Keratinocyte (primary cell): Measurements from ENCODE around the gene BRCA1. TPM values are rescaled to one million over a fixed set of nuclear protein-coding genes. Genes with fewer than 3 reads are reported as not detected.

Experiments
- DNase-seq: peaks from one replicate; pipeline ENCODE4 v3.0.0-alpha.2; 2011; ENCODE audit warnings: low read depth, missing footprints, low spot score
- FAIRE-seq: peaks from 2 replicates; lab custom pipeline; 2011; peaks lifted over from hg19 to GRCh38; lab: Jason Lieb, UNC
- H2AFZ ChIP-seq: 2 replicates; pipeline ENCODE4 v1.6.0; 2012; ENCODE audit warnings: low read length, control low read depth, inconsistent platforms; ENCODE audit not compliant: control insufficient read depth
- H3K27ac ChIP-seq: 2 replicates; pipeline ENCODE4 v1.5.1; 2011; ENCODE audit warnings: low read length; ENCODE audit not compliant: control insufficient read depth, insufficient read depth
- H3K27me3 ChIP-seq: 3 replicates; pipeline ENCODE4 v1.6.0; 2011; ENCODE audit warnings: low read length; ENCODE audit not compliant: control insufficient read depth, insufficient read depth; ENCODE audit errors: extremely low read depth
- H3K36me3 ChIP-seq, 2 experiments: 2 replicates in 1 of 2; 3 replicates in 1 of 2; pipeline ENCODE4 v1.5.1; 2011; ENCODE audit warnings: low read length in 2 of 2, mild to moderate bottlenecking in 1 of 2; ENCODE audit not compliant: control insufficient read depth in 2 of 2, insufficient read depth in 2 of 2; ENCODE audit errors: extremely low read depth in 1 of 2
- H3K4me1 ChIP-seq: 3 replicates; pipeline ENCODE4 v1.5.1; 2011; ENCODE audit warnings: low read length; ENCODE audit not compliant: control insufficient read depth, insufficient read depth; ENCODE audit errors: extremely low read depth
- H3K4me2 ChIP-seq: 3 replicates; pipeline ENCODE4 v1.6.0; 2011; ENCODE audit warnings: low read depth, low read length; ENCODE audit not compliant: control insufficient read depth, insufficient read depth; ENCODE audit errors: extremely low read depth
- H3K4me3 ChIP-seq, 3 experiments: fragments of 200-600 bp in 1 of 3; sonication (generic) in 1 of 3; 2 replicates in 2 of 3; 3 replicates in 1 of 3; pipeline ENCODE4 v1.5.1; 2011 to 2016; ENCODE audit warnings: low read length in 3 of 3, mild to moderate bottlenecking in 3 of 3, control low read depth in 2 of 3, inconsistent platforms in 1 of 3, low read depth in 1 of 3, mixed read lengths in 1 of 3, mixed run types in 1 of 3, moderate library complexity in 1 of 3; ENCODE audit not compliant: control insufficient read depth in 2 of 3, insufficient read depth in 2 of 3; ENCODE audit errors: extremely low read depth in 1 of 3
- H3K79me2 ChIP-seq: 2 replicates; pipeline ENCODE4 v1.6.0; 2012; ENCODE audit warnings: low read length; ENCODE audit not compliant: control insufficient read depth, insufficient read depth
- H3K9ac ChIP-seq: 3 replicates; pipeline ENCODE4 v1.6.0; 2011; ENCODE audit warnings: low read length; ENCODE audit not compliant: control insufficient read depth, insufficient read depth; ENCODE audit errors: extremely low read depth
- H3K9me1 ChIP-seq: 3 replicates; pipeline ENCODE4 v1.6.0; 2011; ENCODE audit warnings: low read length; ENCODE audit not compliant: control insufficient read depth, insufficient read depth; ENCODE audit errors: extremely low read depth
- H3K9me3 ChIP-seq: 2 replicates; pipeline ENCODE4 v1.5.1; 2012; ENCODE audit warnings: low read depth, low read length; ENCODE audit not compliant: control insufficient read depth
- H4K20me1 ChIP-seq: 3 replicates; pipeline ENCODE4 v1.6.0; 2011; ENCODE audit warnings: low read length; ENCODE audit not compliant: control insufficient read depth, insufficient read depth; ENCODE audit errors: extremely low read depth
- EZH2 ChIP-seq: IDR thresholded peaks from one replicate; pipeline ENCODE4 v1.6.1; 2012; ENCODE audit warnings: inconsistent platforms, mild to moderate bottlenecking, low read length, moderate library complexity
- dilution Hi-C: fragments of 300-500 bp; cut with MboI; formaldehyde crosslinking; loops from one replicate; pipeline ENCODE4 v1.7.0; 2020; ENCODE audit warnings: low sequenced_read_pairs; ENCODE audit not compliant: extremely low pct_ligation_motif_present
- polyA plus RNA-seq, 5 experiments: library from polyadenylated mRNA; depleted of rRNA in 3 of 5; stranded (reverse) in 3 of 5; stranded (forward) in 1 of 5; unstranded in 1 of 5; fragments of >200 nt; gene quantifications; 1 replicate in 1 of 5; 2 replicates in 3 of 5; 3 replicates in 1 of 5; pipeline versions ENCODE4 v1.2.1 to v1.2.3, GENCODE V29; 2011 to 2012; ENCODE audit warnings: missing spikeins in 2 of 5, low read depth in 1 of 5, low replicate concordance in 1 of 5
- TF ChIP-seq, protein P1 (sequence below), 3 experiments: IDR thresholded peaks in 1 of 3; conservative IDR thresholded peaks in 1 of 3; optimal IDR thresholded peaks in 1 of 3; 2 replicates in 2 of 3; 3 replicates in 1 of 3; pipeline versions ENCODE3 to v1.5.1; 2011; ENCODE audit warnings: low read length in 3 of 3, mild to moderate bottlenecking in 3 of 3, moderate library complexity in 2 of 3, control low read depth in 1 of 3, inconsistent platforms in 1 of 3; ENCODE audit not compliant: insufficient read depth in 2 of 3; ENCODE audit errors: extremely low read depth in 1 of 3

Gene BRCA1
- polyA plus RNA-seq, 1 donor (not counting 4 experiments of a cell fraction or from before 2014, with no cell fraction given): 17.2 TPM

DNA sequence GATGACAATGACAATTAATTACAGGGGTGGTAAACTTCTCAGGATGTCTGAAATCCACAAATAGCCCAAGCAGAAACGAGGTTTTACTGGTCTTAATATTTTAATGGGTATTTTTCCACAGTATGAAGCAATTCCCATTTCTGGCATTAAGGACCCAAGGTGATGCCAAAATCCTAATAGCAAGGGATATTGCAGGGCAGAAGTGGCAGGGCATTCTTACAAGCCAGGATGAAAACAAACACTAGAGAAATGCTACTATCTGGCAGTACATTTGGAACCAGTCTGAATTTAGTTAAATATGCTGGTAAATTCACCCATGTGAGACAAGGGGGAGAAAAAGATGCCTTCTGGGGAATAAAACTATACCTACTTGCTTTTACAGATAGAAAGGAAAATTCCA is 54.9 kb downstream of the BRCA1 start:
- dilution Hi-C loops: no loop called here
- no peak for FAIRE-seq

DNA sequence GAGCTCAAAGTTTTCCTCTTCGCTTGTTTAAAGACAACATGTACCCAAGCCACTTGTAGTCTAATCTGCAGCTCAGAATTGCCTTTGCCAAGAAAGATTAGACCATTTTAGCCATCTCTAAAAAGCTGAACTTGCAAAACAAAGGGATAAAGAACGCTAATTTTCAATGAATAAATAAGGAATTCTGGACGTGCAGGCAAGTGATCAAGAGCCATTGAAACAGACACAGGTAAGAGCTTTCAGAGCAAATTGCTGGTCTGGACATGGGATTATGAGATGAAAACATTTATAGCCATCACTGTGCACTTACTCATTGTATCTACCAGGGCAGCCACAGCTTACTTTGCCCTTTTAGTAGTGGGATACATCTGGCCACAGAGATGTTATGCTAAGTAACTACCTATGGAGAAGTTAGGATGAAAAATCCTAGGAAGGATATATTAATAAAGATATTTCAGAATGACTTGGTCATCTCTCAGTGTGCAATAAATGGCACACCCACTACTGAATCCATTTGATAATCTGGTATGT is 55.7 kb downstream of the BRCA1 start:
- H3K36me3 ChIP-seq: peaks cover 0 to 9% of the 10 kb centered on the region in 2 experiments
- FAIRE-seq (no peak), DNase-seq (no peak)
- no peaks in the 10 kb centered on the region for H3K9me3 ChIP-seq
- no peak overlapping the region for H2AFZ ChIP-seq
- TF ChIP-seq EZH2: no peak
- TF ChIP-seq, protein P1, sequence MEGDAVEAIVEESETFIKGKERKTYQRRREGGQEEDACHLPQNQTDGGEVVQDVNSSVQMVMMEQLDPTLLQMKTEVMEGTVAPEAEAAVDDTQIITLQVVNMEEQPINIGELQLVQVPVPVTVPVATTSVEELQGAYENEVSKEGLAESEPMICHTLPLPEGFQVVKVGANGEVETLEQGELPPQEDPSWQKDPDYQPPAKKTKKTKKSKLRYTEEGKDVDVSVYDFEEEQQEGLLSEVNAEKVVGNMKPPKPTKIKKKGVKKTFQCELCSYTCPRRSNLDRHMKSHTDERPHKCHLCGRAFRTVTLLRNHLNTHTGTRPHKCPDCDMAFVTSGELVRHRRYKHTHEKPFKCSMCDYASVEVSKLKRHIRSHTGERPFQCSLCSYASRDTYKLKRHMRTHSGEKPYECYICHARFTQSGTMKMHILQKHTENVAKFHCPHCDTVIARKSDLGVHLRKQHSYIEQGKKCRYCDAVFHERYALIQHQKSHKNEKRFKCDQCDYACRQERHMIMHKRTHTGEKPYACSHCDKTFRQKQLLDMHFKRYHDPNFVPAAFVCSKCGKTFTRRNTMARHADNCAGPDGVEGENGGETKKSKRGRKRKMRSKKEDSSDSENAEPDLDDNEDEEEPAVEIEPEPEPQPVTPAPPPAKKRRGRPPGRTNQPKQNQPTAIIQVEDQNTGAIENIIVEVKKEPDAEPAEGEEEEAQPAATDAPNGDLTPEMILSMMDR (optimal IDR thresholded peaks at IDR 0.05 in 1 of 3, IDR thresholded peaks at IDR 0.05 in 1 of 3, conservative IDR thresholded peaks at IDR 0.05 in 1 of 3; ENCODE audit: extremely low read depth in 1 of 3, insufficient read depth in 2 of 3, low read length in 3 of 3): no peak
- H3K79me2 ChIP-seq: no peaks in the 10 kb centered on the region
- no peak overlapping the region for H3K4me2 ChIP-seq
- no peaks in the 10 kb centered on the region for H3K9me1 ChIP-seq
- H3K4me1 ChIP-seq: no peaks in the 10 kb centered on the region
- no peak overlapping the region for H3K4me3 ChIP-seq
- dilution Hi-C loops: no loop called here
- H3K27ac ChIP-seq: no peak overlapping the region
- no peaks in the 10 kb centered on the region for H4K20me1 ChIP-seq
- H3K9ac ChIP-seq: no peak overlapping the region
- no peaks in the 10 kb centered on the region for H3K27me3 ChIP-seq

More for the DNA sequence above, 54.9 kb downstream of the BRCA1 start:
- Histone ChIP-seq H2AFZ (no peak overlapping the region), H4K20me1 (no peaks in the 10 kb centered on the region), H3K36me3 (peaks cover 0 to 11% of the 10 kb centered on the region in 2 experiments), H3K4me2 (no peak overlapping the region), H3K9me3 (no peaks in the 10 kb centered on the region), H3K4me3 (no peak overlapping the region), H3K79me2 (no peaks in the 10 kb centered on the region), H3K27me3 (no peaks in the 10 kb centered on the region), H3K9me1 (no peaks in the 10 kb centered on the region), H3K9ac (no peak overlapping the region), H3K4me1 (no peaks in the 10 kb centered on the region), H3K27ac (no peak overlapping the region)
- DNase-seq: no peak
- TF ChIP-seq, protein P1 (optimal IDR thresholded peaks at IDR 0.05 in 1 of 3, IDR thresholded peaks at IDR 0.05 in 1 of 3, conservative IDR thresholded peaks at IDR 0.05 in 1 of 3; ENCODE audit: extremely low read depth in 1 of 3, insufficient read depth in 2 of 3, low read length in 3 of 3): no peak
- TF ChIP-seq EZH2: no peak
